ENCODE data around the gene RPL22L1.
"Not testable (repeated sequence)": the region's sequence is repeated elsewhere in the genome, so short reads cannot be mapped to it uniquely, and the experiment has no call there.

The RPL22L1 gene

DNA sequence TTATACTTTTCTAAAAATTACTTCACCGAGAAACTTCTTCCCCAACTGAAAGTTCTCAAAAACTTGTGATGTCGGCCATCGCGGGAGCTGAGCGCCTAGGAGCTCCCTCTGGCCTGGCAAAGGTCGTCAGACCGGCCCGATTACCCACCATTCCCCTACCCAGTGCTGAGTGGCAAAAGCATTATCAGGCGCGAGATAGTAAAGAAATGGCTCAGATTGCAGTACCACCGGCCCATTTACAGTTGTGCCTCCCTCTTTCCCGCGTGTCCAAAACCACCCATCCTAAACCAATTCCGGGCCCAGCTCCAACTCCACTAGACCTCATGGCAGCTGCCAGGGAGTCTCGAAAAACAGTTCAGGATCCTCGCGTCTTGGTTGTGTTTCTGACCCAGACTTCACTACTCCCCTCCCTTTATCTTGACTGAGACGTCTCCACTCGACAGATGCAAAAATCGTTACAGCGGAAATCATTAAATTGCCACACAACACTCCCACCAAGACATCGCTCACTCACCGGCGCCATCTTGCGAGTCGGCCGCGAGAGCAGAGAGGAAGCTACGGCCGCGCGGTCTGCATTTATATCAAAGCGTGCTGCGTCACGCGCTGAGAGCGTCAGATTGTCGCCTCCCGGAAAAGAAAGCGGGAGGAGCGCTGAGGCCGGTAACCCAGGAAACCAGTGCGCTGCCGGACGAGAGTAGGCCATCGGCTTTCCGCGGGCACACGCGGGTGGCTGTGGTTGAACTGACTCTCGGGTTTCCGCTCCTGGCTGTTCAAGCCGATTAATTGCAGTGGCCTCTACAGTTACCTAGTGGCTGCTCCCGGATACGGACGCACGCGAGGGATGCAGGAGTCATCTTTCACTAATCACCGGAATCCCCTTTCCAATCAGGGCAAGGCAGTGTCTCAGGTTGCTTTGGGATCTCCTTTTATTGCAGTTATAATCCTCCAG is at the start of gene RPL22L1:
RPL22L1 (minus strand) TSS at position 551 of the 949 bp plus-strand sequence; CDS start at position 523, 28 bp downstream.
- DNase-seq (ENCODE audit: low read depth in 1 of 2, low spot score in 1 of 2): peak; percentile 86 to 87

DNA sequence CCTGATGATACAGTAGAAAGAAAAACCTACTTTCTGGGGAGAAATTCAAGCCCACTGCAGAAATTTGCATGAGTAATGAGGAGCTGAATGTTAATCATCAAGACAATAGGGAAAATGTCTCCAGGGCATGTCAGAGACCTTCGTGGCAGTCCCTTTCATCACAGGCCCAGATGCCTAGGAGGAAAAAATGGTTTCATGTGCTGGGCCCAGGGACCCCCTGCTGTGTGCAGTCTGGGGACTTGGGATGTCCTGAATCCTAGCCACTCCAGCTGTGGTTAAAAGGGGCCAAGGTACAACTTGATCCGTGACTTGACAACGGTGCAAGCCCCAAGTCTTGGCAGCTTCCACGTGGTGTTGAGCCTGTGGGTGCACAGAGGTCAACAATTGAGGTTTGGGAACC is 48.7 kb upstream of the RPL22L1 start:
- no peak for DNase-seq (ENCODE audit: low read depth in 1 of 2, low spot score in 1 of 2)

DNA sequence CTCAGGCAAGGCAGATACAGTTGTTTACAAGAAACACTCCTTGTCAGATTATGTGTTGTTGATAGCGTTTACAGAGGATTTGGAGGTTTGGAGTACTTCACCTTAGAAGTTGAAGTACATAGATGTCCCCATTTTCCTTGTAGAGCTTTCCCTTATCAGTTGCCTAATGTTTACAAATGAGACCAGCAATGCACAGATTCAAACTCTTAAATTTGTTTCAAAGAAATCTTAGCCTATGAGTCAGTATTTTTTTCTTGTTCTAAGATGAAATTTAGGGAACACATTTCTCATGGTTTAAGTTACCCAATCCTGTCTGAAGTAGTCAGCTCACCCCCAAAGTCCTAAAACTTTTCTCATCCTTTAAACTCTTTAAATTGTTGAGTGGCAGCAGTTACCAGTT is 44.7 kb upstream of the RPL22L1 start:
- DNase-seq (ENCODE audit: low read depth in 1 of 2, low spot score in 1 of 2): no peak

DNA sequence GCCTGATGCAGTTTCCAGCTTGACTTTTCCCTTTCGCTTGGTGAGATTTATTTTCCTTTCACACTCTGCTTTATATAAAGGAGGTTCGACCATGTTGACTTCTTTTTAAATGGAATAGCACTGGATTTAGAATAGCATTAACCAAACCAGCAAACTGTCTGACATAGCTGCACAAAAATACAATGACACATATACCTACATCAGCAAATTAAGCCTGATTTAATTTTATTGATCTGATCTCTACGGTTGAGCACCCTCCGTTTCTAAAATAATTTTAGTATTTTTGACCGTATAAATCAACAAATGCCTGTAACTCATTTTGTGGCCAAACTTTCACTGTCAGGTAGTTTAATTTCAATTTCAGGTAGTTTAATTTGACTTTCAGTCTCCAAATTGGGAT is 44.2 kb upstream of the RPL22L1 start:
- no peak for DNase-seq (ENCODE audit: low read depth in 1 of 2, low spot score in 1 of 2)

DNA sequence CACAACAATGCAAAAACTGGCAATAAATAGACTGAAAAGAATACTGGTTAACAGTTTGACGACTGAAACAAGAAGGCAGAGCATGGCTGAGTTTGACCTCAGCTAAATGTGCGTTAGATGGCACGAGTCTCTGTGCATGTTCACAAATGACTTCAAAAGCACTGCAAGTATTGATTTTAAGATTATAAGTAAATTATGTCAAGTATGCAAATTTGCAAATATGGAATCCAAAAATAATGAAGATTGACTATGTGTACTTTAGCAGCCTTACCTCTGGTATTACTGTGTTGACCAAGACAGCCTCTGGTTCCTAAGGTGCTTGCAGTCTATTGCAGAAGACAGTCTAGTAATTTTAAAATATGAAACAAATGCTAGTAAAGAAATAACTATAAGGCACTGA is 41.1 kb upstream of the RPL22L1 start:
- no peak for DNase-seq (ENCODE audit: low read depth in 1 of 2, low spot score in 1 of 2)

DNA sequence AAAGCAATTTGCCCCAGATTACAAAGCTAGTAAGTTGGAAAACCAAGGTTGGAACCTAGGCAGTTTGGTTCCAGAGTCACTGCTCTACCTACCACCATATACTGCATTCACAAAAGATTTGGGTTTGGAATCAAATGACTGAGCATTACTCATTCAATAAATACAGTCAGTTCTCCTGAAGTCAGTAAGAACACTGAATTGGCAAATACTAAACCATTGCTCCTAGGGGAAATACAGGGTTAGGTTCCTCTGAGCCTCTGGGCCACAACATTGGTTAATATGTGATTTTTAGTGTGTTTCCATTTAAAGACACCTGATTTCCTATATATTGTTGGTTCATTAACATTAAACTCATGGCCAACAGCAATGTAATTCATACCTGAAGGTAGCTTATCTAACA is 40.5 kb upstream of the RPL22L1 start:
- no peak for DNase-seq (ENCODE audit: low read depth in 1 of 2, low spot score in 1 of 2)

DNA sequence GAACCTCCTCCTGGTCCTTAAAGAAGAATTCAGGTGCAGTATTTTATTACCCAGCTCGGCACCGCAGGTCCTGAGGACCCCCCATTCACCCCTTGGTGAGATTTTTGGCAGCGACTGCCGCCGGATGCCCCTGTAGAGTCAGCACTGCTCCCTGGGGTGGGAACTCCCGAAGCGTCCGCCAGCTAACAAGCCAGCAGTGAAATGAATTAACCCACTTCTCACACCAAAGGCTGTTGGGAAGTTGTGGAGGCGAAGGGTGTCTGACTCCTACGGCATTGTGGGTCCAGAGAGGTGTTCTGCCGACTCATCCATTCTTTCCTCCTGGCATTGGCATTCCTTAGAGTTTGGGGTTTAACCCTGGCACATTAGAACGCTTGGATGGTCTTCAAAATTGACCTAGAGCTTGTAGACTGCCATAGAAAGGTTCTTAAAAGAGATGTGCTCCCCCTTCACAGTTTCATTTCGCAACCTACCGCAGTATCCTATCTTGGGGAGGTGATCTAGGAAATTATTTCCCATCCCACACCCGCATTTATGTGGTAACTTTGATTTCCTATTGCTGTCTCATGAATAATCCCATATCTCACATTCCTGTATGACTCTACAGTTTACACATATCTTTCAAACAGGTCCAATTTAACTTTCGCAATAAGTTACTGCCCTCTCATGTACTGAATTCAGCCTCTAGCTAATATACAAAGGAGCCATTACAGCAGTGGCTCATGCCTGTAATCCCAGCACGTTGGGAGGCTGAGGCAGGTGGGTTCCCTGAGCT is 39.3 kb upstream of the RPL22L1 start:
- no peak for DNase-seq (ENCODE audit: low read depth in 1 of 2, low spot score in 1 of 2)

DNA sequence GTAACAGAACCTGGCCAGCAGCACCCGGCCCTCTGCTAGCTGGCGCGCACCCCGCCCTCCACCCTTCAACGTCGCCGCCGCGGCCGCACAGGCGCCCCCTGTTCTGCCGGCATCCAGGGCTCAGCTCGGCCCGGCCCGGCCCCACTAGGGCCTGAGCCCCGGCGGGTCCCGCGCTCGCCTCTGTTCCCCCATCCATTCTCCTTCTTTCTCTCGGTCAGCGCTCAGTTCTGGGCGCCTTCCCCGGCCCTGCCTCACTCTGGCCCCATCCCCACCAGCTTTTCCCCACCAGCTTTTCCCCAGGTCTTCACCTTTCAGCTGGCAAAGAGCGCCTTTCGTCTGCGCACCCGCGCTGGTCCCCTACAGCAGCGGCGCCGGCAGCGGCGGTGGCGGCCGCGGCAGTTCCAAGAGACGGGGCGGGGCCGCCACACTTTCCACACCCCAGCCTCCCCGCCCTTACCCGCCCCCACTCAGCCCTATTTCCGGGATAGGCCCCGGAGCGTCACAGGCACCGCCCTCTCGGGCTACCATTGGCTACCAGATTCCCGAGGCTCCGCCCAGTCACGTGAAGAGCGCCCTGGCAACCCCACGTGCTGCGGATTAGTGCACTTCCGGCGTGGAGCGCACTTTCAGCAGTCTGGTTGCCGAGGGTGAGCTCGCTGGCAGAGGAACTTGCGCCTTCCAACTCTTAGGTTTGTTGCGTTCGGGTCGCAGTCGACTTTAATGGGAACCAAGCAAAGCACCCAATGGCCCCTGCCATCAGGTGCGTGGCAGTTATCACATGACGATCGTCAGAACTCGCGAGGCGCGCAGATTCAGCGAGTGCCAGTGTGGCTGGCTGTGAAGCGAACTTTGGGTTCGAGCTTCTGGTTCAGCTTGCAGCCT is 38.5 kb upstream of the RPL22L1 start, which contains the start of gene EIF5A2:
EIF5A2 (minus strand) TSS at position 403 of the 882 bp plus-strand sequence. CDS start 831 bp downstream, outside the sequence.
- DNase-seq (ENCODE audit: low read depth in 1 of 2, low spot score in 1 of 2): peak; percentile 90 to 93

DNA sequence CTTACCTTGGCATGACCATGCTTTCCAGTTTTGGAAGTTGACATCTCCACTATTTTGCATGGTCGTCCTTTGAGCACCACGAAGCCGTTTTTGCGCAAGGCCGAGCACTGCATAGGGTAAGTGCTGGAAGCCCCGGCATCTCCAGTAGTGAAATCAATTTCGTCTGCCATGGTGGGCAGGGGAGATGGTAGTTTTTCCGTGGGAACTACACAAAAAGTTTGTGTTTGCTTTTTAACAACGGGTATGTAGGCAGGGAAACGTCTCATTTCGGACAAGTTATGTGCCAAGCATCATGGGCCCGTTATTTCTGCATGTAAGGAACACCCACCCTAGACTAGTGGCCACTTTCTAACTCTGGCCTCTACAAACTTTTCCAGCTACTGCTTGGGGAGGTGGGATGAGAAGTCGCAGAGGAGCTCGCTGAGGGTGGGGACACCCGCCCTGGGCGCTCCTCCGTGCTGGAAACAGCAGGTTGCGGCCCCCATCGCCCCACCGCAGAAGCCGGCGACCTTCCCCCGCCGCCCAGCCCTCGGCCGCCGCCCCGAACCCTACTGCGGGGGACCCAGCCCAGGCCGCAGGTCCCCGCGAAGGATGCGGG is 37.7 kb upstream of the RPL22L1 start:
- DNase-seq (ENCODE audit: low read depth in 1 of 2, low spot score in 1 of 2): no peak

DNA sequence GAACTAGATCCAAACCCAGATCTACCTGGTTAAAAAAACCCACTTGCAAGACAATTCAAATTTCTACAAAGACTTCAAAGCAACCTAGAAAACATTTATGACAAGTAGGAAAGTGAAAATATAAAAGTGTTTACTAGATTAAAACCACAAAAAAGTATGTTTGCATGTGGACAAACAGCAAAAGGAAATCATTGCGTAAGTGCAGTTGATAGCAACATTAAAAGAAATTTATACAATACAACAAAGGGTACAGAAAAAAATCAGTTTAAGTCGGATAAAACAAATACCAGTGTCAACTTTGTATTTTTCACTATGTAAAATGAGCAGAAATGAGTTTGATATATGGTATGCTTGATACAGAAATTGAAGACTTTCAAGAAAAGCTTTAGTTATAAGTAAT is 35.9 kb upstream of the RPL22L1 start:
- DNase-seq (ENCODE audit: low read depth in 1 of 2, low spot score in 1 of 2): no peak

DNA sequence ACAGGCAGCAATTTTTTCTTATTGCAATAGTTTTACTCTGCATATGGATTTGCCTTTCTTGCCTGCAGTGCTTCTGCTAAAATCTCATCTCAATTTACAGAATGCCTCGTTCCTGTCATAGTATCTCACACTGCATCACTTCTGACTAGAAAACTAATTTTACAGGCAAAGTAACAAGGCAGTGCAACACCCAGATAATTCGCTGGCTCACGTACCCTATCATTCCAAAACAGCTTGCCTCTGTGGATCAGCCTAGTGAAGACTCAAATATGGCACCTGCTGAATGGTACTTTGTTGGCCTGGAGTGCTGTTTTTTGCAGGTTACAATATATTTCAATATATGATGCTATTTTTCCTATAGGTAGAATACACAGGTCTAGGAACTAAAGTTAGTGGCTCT is 33.1 kb upstream of the RPL22L1 start:
- DNase-seq (ENCODE audit: low read depth in 1 of 2, low spot score in 1 of 2): no peak

DNA sequence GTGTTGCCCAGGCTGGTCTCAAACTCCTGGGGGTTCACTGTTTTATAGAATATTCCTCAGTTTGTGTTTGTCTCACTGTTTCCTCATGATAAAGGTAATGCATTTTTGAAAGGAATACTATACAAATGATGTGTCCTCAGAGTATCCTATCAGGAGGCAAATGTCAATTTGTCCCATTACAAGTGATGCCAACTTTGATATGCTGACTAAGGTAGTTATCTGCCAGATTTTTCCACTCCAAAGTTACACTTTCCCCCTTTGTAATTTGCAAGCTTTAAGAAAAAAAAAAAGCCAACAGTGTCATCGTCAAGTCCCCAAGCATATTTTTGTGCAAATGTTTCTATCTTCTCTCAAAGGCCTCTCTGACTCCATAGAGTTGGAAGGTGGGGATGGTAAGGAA is 29.5 kb upstream of the RPL22L1 start:
- no peak for DNase-seq (ENCODE audit: low read depth in 1 of 2, low spot score in 1 of 2)

DNA sequence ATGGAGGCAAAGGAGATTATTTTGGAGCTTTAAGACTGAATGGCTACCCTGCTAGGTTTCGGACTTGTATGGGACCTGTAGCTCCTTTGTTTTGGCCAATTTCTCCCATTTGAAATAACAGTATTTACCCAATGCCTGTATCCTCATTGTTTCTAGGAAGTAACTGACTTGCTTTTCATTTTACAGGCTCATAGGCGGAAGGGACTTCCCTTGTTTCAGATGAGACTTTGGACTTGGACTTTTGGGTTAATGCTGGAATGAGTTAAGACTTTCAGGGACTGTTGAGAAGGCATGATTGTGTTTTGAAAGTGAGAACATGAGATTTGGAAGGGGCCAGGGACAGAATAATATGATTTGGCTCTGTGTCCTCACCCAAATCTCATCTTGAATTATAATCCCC is 28.0 kb upstream of the RPL22L1 start:
- DNase-seq (ENCODE audit: low read depth in 1 of 2, low spot score in 1 of 2): no peak

DNA sequence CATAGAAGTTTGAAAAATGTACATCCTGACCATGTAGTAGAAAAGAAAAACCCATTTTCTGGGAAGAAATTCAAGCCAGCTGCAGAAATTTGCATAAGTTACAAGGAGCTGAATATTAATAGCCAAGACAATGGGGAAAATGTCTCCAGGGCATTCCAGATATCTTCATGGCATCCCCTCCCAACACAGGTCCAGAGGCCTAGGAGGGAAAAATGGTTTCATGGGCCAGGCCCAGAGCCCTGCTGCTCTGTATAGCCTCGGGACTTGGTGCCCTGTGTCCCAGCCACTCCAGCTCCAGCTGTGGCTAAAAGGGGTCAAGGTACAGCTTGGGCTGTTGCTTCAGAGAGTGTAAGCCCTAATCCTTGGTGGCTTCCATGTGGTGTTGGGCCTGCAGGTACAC is 27.2 kb upstream of the RPL22L1 start:
- not testable (repeated sequence) for DNase-seq (ENCODE audit: low read depth in 1 of 2, low spot score in 1 of 2)

DNA sequence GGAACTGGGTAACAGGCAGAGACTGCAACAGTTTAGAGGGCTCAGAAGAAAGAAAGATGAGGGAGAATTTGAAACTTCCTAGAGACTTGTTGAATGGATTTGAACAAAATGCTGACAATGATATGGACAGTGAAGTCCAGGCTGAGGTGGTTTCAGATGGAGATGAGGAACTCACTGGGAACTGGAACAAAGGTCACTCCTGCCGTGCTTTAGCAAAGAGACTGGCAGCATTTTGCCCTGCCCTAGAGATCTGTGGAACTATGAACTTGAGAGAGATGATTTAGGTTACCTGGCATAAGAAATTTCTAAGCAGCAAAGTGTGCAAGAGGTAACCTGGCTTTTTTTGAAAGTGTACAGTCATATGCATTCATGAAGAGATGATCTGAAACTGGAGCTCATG is 26.8 kb upstream of the RPL22L1 start:
- DNase-seq (ENCODE audit: low read depth in 1 of 2, low spot score in 1 of 2): no peak

DNA sequence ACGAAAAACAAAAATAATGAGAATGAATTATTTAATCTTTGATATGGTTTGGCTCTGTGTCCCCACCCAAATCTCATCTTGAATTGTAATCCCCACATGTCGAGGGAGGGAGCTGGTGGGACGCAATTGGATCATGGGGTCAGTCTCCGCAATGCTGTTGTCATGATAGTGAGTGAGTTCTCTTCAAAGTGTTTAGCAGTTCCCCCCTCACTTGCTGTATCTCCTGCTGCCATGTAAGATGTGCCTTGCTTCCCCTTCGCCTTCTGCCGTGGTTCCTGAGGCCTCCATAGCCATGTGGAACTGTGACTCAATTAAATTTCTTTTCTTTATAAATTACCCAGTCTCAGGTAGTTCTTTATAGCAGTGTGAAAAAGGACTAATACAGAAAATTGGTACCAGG is 26.3 kb upstream of the RPL22L1 start:
- DNase-seq (ENCODE audit: low read depth in 1 of 2, low spot score in 1 of 2): not testable (repeated sequence)

DNA sequence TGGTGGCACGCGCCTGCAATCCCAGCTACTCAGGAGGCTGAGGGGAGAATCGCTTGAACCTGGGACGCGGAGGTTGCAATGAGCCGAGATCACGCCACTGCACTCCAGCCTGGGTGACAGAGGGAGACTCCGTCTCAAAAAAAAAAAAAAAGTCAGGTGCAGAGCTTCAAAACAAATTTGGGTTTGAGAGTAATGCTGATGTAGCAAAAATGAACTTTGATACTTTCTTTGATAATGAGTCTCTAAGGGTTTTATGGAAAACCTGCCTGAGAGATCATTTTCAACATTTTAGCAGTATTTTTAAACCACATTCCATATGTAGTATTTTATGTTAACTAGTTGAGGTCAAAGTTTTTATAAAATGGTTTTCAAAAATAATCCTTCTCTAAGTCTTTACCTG is 23.9 kb upstream of the RPL22L1 start:
- no peak for DNase-seq (ENCODE audit: low read depth in 1 of 2, low spot score in 1 of 2)

DNA sequence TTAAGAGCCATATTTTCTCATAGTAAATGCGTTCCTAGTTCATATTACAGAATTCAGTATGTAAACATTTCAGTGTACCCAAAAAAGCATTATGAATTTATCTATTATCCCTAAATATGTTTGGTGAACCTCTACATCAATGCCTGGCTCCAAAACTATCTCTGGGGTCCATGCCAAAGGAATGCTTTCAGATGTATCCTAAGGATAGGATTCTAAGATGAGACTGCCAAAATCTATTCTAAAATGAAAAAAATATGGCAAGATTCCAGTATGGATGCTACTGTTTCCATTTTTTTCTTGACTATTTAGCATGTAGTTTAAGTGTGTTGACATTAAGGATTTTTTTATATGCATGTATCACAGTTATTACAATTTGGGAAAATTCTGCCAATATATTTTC is 19.6 kb upstream of the RPL22L1 start:
- no peak for DNase-seq (ENCODE audit: low read depth in 1 of 2, low spot score in 1 of 2)

DNA sequence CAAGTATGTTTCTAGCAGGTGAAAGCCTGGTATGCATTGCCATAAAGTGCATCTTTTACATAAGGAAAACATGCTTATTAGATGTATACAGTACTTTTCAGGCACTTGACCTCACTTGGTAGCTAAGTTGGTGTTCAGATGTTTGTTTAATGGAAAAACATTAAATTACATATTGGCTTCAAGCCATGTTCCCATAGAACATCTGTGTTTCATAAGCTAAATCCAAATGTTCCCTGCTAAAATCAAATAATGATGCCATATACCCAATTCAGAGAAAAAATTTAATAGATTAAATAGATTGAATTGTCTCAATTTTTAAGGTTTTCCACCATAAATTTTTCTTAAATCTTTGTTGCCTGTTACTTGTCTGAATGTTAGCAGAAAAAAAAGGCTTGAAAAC is 19.1 kb upstream of the RPL22L1 start:
- no peak for DNase-seq (ENCODE audit: low read depth in 1 of 2, low spot score in 1 of 2)

DNA sequence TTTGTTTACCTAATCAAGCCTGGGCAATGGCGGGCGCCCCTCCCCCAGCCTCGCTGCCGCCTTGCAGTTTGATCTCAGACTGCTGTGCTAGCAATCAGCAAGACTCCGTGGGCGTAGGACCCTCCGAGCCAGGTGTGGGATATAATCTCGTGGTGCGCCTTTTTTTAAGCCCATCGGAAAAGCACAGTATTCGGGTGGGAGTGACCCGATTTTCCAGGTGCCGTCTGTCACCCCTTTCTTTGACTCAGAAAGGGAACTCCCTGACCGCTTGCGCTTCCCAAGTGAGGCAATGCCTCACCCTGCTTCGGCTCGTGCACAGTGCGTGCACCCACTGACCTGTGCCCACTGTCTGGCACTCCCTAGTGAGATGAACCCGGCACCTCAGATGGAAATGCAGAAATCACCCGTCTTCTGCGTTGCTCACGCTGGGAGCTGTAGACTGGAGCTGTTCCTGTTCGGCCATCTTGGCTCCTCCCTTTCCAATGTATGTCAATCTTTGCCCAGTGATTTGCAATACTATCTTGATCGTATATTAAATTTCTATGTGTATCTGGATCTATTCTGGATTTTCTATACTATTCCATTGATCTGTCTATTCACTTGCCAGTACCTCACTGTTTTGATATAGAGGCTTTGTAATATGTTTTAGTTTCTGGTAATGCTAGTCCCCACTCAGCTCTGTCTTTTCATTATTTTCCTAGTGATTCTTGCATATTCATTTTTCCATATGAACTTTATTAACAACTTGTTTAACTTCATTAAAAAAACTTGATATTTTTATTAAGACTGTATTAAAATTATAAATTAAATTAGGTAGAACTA is 14.3 kb upstream of the RPL22L1 start:
- not testable (repeated sequence) for DNase-seq (ENCODE audit: low read depth in 1 of 2, low spot score in 1 of 2)
